ENCODE results near the gene PCAT7. TPM values are rescaled to one million over a fixed set of nuclear protein-coding genes. Genes with fewer than 3 reads are reported as not detected.
"Not testable (repeated sequence)": the region's sequence is repeated elsewhere in the genome, so short reads cannot be mapped to it uniquely, and the experiment has no call there.

PCAT7 gene
- total and polyA plus RNA-seq, 2 of the 4 experiments (the other 2 are of a cell fraction): not detected

DNA sequence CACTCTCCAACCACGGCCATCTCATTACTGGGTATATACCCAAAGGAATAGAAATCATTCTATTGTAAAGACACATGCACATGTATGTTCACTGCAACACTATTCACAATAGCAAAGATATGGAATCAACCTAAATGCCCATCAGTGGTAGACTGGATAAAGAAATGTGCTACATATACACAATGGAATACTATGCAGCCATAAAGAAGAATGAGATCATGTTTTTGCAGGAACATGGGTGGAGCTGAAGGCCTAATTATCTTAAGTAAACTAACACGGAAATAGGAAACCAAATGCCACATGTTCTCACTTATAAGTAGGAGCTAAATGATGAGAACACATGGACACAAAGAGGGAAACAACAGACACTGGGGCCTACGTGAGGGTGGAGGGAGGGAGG, 9.4 kb downstream of the PCAT7 start:
- in situ Hi-C loops (cut with MboI; ENCODE audit: low sequenced_read_pairs); H2AK9ac ChIP-seq (replicated peaks; ENCODE audit: low read depth, low read length, poor library complexity); H3K14ac ChIP-seq (replicated peaks; ENCODE audit: low read depth, low read length): not testable (repeated sequence)

More for the DNA sequence above, 9.4 kb downstream of the PCAT7 start:
- H3K27ac ChIP-seq (ENCODE audit: insufficient read depth, low read length); dilution Hi-C loops (cut with HindIII; ENCODE audit: low sequenced_read_pairs, unreplicated experiment); H3K18ac ChIP-seq (ENCODE audit: low read depth, low read length); ATAC-seq (ENCODE audit: low read depth); H2AK5ac ChIP-seq (ENCODE audit: low read depth, low read length); H4K8ac ChIP-seq (ENCODE audit: low read depth in 2 of 2, low read length in 2 of 2); DNase-seq; H3K56ac ChIP-seq (ENCODE audit: extremely low read depth, insufficient read depth, low read length); H3K9ac ChIP-seq (ENCODE audit: low read depth, low read length); H2BK120ac ChIP-seq (ENCODE audit: low read depth, low read length); H3K36me3 ChIP-seq (ENCODE audit: control insufficient read depth, insufficient read depth, low read length); H2BK20ac ChIP-seq (ENCODE audit: low read depth, low read length); H2AFZ ChIP-seq (replicated peaks; ENCODE audit: low read length, poor library complexity); POLR2A ChIA-PET (ENCODE audit: unreplicated experiment); H3K27me3 ChIP-seq (ENCODE audit: control insufficient read depth, insufficient read depth, low read length); H3K79me1 ChIP-seq (ENCODE audit: low read depth in 1 of 2, low read length in 2 of 2); H3K23ac ChIP-seq (ENCODE audit: low read depth, low read length); H3K4me2 ChIP-seq (ENCODE audit: low read depth, low read length); CTCF ChIA-PET; H3K4ac ChIP-seq (ENCODE audit: low read depth, low read length); H4K20me1 ChIP-seq (ENCODE audit: insufficient read depth, low read length); H3K4me1 ChIP-seq (ENCODE audit: control insufficient read depth, insufficient read depth, low read length); H4K5ac ChIP-seq (ENCODE audit: low read depth, low read length); H2BK5ac ChIP-seq (ENCODE audit: low read depth, low read length, poor library complexity, severe bottlenecking); H3K9me3 ChIP-seq (ENCODE audit: control insufficient read depth, insufficient read depth, low read length); BruUV-seq (replicated peaks); H3K4me3 ChIP-seq (ENCODE audit: insufficient read depth, low read depth, low read length); H3K9me1 ChIP-seq (ENCODE audit: insufficient read depth, low read length); H4K91ac ChIP-seq (ENCODE audit: insufficient read depth, low read depth, low read length); H2BK15ac ChIP-seq (ENCODE audit: low read depth, low read length): not testable (repeated sequence)
- WGBS, 2 experiments (ENCODE audit: extremely low coverage in 2 of 2, insufficient read length in 1 of 2): no CpG with 5 or more reads among the region's 3 CpGs
- intact Hi-C loops (cut with micrococcal nuclease): loop anchor here (10.0 kb wide), 1 partner anchor 59 kb away; no protein-coding TSS in a partner anchor

Data from IMR-90 (cell line).